B cell (primary cell): ENCODE measurements around the gene SMARCD3. TPM values are rescaled to one million over a fixed set of nuclear protein-coding genes. Genes with fewer than 3 reads are reported as not detected.

Experiments used
- ATAC-seq: fragments of 200-7000 bp; cut with Tn5 transposase; one replicate; pipeline ENCODE4 v1.10.0; 2021; ENCODE audit warnings: low read depth, mild to moderate bottlenecking, moderate number of reproducible peaks, moderate library complexity
- CTCF ChIA-PET: fragments of 350-600 bp; sonication (Branson Sonifier 250); formaldehyde crosslinking; loops from one replicate; lab custom pipeline; 2021; ENCODE audit warnings: antibody characterized with exemption, inconsistent platforms; lab: Charles Lee
- POLR2A ChIA-PET: fragments of 350-600 bp; sonication (Branson Sonifier 250); formaldehyde crosslinking; loops from one replicate; lab custom pipeline; 2021; ENCODE audit warnings: antibody characterized with exemption; lab: Charles Lee
- DNase-seq: peaks from one replicate; pipeline ENCODE4 v3.0.0; 2013
- H2AFZ ChIP-seq: 2 replicates; pipeline ENCODE4 v1.6.1; 2012; ENCODE audit warnings: mild to moderate bottlenecking, low read depth, low read length; ENCODE audit not compliant: insufficient read depth, poor library complexity, severe bottlenecking
- H3K27ac ChIP-seq, 2 donors: 1 replicate in 1 of 2; 2 replicates in 1 of 2; pipeline ENCODE4 v1.5.1; 2012 to 2013; ENCODE audit warnings: low read length in 2 of 2, mild to moderate bottlenecking in 2 of 2, moderate library complexity in 1 of 2
- H3K27me3 ChIP-seq, 4 experiments: fragments of 200-600 bp in 1 of 4; sonication (generic) in 1 of 4; replicated peaks in 1 of 4; 1 replicate in 2 of 4; 2 replicates in 2 of 4; pipeline versions ENCODE4 v1.6.1 to v1.7.0; 2013 to 2016; ENCODE audit warnings: low read length in 3 of 4, mild to moderate bottlenecking in 2 of 4, mixed read lengths in 1 of 4, moderate library complexity in 1 of 4; ENCODE audit not compliant: insufficient read depth in 4 of 4, control insufficient read depth in 3 of 4; ENCODE audit errors: control extremely low read depth in 1 of 4
- H3K36me3 ChIP-seq, 2 experiments: replicated peaks in 1 of 2; 1 replicate in 1 of 2; 2 replicates in 1 of 2; pipeline versions ENCODE4 v1.6.1 to v1.7.1; 2013; ENCODE audit warnings: low read length in 1 of 2; ENCODE audit not compliant: insufficient read depth in 2 of 2, control insufficient read depth in 1 of 2; ENCODE audit errors: control extremely low read depth in 1 of 2, extremely low read depth in 1 of 2
- H3K4me1 ChIP-seq, 2 donors: fragments of 200-600 bp in 1 of 2; sonication (generic) in 1 of 2; 1 replicate in 1 of 2; 2 replicates in 1 of 2; pipeline versions ENCODE4 v1.5.1 to v1.6.1; 2013 to 2017; ENCODE audit warnings: low read length in 2 of 2; ENCODE audit not compliant: control insufficient read depth in 2 of 2, insufficient read depth in 2 of 2
- H3K4me2 ChIP-seq: replicated peaks from 2 replicates; pipeline ENCODE3; 2012; ENCODE audit warnings: mild to moderate bottlenecking, low read depth, low read length; ENCODE audit not compliant: poor library complexity, severe bottlenecking
- H3K4me3 ChIP-seq, 5 experiments: fragments of 200-600 bp in 1 of 5; sonication (generic) in 1 of 5; 1 replicate in 3 of 5; 2 replicates in 2 of 5; pipeline versions ENCODE4 v1.5.1 to v1.7.0; 2011 to 2016; ENCODE audit warnings: low read length in 4 of 5, mild to moderate bottlenecking in 4 of 5, low read depth in 2 of 5, control low read depth in 1 of 5, moderate library complexity in 1 of 5; ENCODE audit not compliant: insufficient read depth in 1 of 5; ENCODE audit errors: control extremely low read depth in 1 of 5, extremely low read depth in 1 of 5
- H3K79me2 ChIP-seq: fragments of 200-600 bp; sonication (generic); one replicate; pipeline ENCODE4 v1.6.0; 2016; ENCODE audit warnings: low read length; ENCODE audit not compliant: control insufficient read depth, insufficient read depth
- H3K9ac ChIP-seq: fragments of 200-600 bp; sonication (generic); 2 replicates; pipeline ENCODE4 v1.6.1; 2017; ENCODE audit warnings: mild to moderate bottlenecking, low read length, moderate library complexity
- H3K9me3 ChIP-seq, 3 donors: one replicate each; pipeline versions ENCODE4 v1.6.1 to v1.7.1; 2013; ENCODE audit warnings: low read length in 2 of 3; ENCODE audit not compliant: control insufficient read depth in 2 of 3, insufficient read depth in 1 of 3; ENCODE audit errors: control extremely low read depth in 1 of 3
- H4K20me1 ChIP-seq: 2 replicates; pipeline ENCODE4 v1.6.0; 2012; ENCODE audit warnings: mild to moderate bottlenecking, low read length; ENCODE audit not compliant: insufficient read depth, control insufficient read depth, poor library complexity, severe bottlenecking
- H3K27ac Mint-ChIP-seq: one replicate; pipeline ENCODE4 v1.8.0; 2021; ENCODE audit warnings: mixed read lengths
- H3K27me3 Mint-ChIP-seq: one replicate; pipeline ENCODE4 v1.8.0; 2021; ENCODE audit warnings: mixed read lengths
- H3K4me1 Mint-ChIP-seq: one replicate; pipeline ENCODE4 v1.8.0; 2021; ENCODE audit warnings: mixed read lengths
- H3K4me3 Mint-ChIP-seq: one replicate; pipeline ENCODE4 v1.8.0; 2021; ENCODE audit warnings: mixed read lengths
- H3K9me3 Mint-ChIP-seq: one replicate; pipeline ENCODE4 v1.8.0; 2022; ENCODE audit warnings: mixed read lengths; ENCODE audit not compliant: insufficient read depth
- EZH2 ChIP-seq: IDR thresholded peaks from 2 replicates; pipeline ENCODE4 v1.6.1; 2012; ENCODE audit warnings: borderline replicate concordance, low read depth, mild to moderate bottlenecking, moderate library complexity, low read length; ENCODE audit not compliant: insufficient read depth, poor library complexity, severe bottlenecking
- WGBS: methylation state at CpG from one replicate; pipeline ENCODE4 v1.1.5; 2013; ENCODE audit warnings: missing lambda C conversion rate; ENCODE audit not compliant: insufficient coverage; 5-methylcytosine and 5-hydroxymethylcytosine counted together
- intact Hi-C: fragments of 100-400 bp; cut with micrococcal nuclease; formaldehyde crosslinking; loops from one replicate; pipeline ENCODE4 v1.10.0; 2022
- polyA plus RNA-seq: library from polyadenylated mRNA; depleted of rRNA; stranded (reverse); fragments of >200 nt; gene quantifications from 2 replicates; pipeline ENCODE4 v1.2.3, GENCODE V29; 2012
- total RNA-seq, 2 donors: library from RNA; stranded (reverse); fragments of 120-200 nt in 1 of 2; gene quantifications; 1 replicate in 1 of 2; 2 replicates in 1 of 2; pipeline versions ENCODE4 v1.2.3 to v1.2.4, GENCODE V29; 2013 to 2022
- TF ChIP-seq, protein P1 (sequence below): fragments of 200-600 bp; IDR thresholded peaks from one replicate; pipeline ENCODE4 v1.8.0; 2022; ENCODE audit warnings: antibody characterized with exemption, mild to moderate bottlenecking

Gene SMARCD3
- total and polyA plus RNA-seq, 2 donors (not counting 1 experiment from before 2014, with no cell fraction given), result 1.0 TPM; not detected in 1

DNA sequence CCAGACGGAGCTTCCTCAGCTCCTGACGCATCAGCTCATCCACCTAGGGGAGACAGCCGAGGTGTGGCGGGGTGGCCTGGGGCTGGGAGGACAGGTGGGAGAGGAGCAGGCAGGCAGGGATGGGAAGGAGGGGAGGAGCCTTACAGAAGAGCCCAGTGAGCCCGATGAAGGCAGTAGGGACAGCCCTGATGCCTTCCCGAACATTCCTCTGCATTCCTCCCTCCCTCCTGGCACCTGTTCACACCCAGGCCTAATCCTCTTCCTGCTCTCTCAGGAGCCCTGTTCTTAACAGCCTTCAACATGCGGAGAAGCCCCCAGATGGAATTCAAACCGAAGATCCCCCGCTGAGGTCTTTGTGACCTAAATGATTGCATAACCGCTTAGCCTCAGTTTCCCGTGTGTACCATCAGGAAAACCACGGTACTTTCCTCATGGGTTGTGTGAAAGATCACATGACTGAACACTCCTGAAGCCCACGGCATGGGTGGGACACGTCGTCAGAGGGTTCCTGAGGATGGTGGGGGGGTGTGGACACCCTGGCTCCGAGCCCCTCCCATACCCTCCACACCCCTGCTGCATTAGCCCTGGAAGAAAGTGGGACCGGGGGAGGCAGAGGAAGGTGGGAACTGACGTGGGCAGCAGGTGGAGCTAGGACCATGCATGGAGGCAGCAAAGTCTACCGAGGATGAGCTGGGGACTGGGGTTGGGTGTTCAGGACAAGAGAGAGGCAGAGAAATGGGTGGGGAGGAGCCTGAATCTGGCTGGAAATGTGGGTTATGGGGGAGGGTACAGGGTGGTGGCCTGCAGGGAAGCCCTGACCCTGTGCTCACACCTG lies 52.7 kb downstream of the SMARCD3 start:
- CTCF ChIA-PET, result no interaction called here
- ATAC-seq (no peak), DNase-seq (no peak)
- 53% methylated on average over 10 of the region's 19 CpGs for WGBS
- Mint-ChIP-seq H3K4me1 (no peaks in the 10 kb centered on the region), H3K9me3 (no peaks in the 10 kb centered on the region), H3K27me3 (peaks cover 2% of the 10 kb centered on the region), H3K4me3 (no peak overlapping the region), H3K27ac (no peak overlapping the region)
- H3K27ac ChIP-seq, result no peak overlapping the region
- H3K4me2 ChIP-seq, result no peak overlapping the region
- H4K20me1 ChIP-seq, result no peaks in the 10 kb centered on the region
- intact Hi-C loops, result no loop called here
- POLR2A ChIA-PET, result no interaction called here
- H3K9ac ChIP-seq, result no peak overlapping the region
- no peaks in the 10 kb centered on the region for H3K9me3 ChIP-seq
- no peak overlapping the region for H2AFZ ChIP-seq
- no peaks in the 10 kb centered on the region for H3K79me2 ChIP-seq
- peaks cover 0 to 14% (median 0%) of the 10 kb centered on the region in 4 experiments for H3K27me3 ChIP-seq
- H3K4me1 ChIP-seq, result no peaks in the 10 kb centered on the region
- TF ChIP-seq, protein P1, sequence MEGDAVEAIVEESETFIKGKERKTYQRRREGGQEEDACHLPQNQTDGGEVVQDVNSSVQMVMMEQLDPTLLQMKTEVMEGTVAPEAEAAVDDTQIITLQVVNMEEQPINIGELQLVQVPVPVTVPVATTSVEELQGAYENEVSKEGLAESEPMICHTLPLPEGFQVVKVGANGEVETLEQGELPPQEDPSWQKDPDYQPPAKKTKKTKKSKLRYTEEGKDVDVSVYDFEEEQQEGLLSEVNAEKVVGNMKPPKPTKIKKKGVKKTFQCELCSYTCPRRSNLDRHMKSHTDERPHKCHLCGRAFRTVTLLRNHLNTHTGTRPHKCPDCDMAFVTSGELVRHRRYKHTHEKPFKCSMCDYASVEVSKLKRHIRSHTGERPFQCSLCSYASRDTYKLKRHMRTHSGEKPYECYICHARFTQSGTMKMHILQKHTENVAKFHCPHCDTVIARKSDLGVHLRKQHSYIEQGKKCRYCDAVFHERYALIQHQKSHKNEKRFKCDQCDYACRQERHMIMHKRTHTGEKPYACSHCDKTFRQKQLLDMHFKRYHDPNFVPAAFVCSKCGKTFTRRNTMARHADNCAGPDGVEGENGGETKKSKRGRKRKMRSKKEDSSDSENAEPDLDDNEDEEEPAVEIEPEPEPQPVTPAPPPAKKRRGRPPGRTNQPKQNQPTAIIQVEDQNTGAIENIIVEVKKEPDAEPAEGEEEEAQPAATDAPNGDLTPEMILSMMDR, result no peak
- TF ChIP-seq EZH2, result no peak
- no peaks in the 10 kb centered on the region for H3K36me3 ChIP-seq
- H3K4me3 ChIP-seq, result no peak overlapping the region

DNA sequence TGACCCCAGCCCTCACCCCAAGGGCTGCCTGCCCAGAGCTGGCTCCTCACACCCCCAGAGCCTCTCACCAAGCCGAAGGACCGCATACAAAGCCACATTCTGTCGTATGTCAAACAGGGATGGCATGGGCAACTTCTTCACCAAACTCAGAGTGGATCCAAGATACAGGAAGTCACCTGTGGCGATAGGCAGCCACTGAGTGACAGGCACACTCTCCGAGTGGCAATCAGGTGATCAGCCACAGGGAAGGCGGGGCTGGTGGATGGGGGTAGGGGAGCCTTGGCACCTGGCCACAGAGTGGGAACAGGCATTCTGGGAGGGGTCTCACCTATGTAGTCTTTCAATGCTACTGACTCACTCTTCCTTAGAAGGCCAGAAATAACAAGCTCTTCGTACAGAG lies 54.3 kb downstream of the SMARCD3 start:
- H2AFZ ChIP-seq, result no peak overlapping the region
- ATAC-seq (no peak), DNase-seq (no peak)
- no peaks in the 10 kb centered on the region for H4K20me1 ChIP-seq
- H3K9me3 Mint-ChIP-seq, result no peaks in the 10 kb centered on the region
- H3K4me1 ChIP-seq, result no peaks in the 10 kb centered on the region
- H3K4me2 ChIP-seq, result no peak overlapping the region
- intact Hi-C loops, result no loop called here
- H3K27ac ChIP-seq, result no peak overlapping the region
- CTCF ChIA-PET, result no interaction called here
- no peaks in the 10 kb centered on the region for H3K79me2 ChIP-seq
- no peak overlapping the region for H3K27ac Mint-ChIP-seq
- peaks cover 10% of the 10 kb centered on the region for H3K27me3 Mint-ChIP-seq
- no peak overlapping the region for H3K4me3 Mint-ChIP-seq
- TF ChIP-seq, protein P1, result no peak
- no peak for TF ChIP-seq EZH2
- H3K4me3 ChIP-seq, result no peak overlapping the region
- POLR2A ChIA-PET, result no interaction called here
- peaks cover 0 to 15% (median 0%) of the 10 kb centered on the region in 4 experiments for H3K27me3 ChIP-seq
- 66% methylated on average over 6 of the region's 7 CpGs for WGBS
- no peaks in the 10 kb centered on the region for H3K9me3 ChIP-seq
- H3K36me3 ChIP-seq, result no peaks in the 10 kb centered on the region
- H3K4me1 Mint-ChIP-seq, result no peaks in the 10 kb centered on the region
- no peak overlapping the region for H3K9ac ChIP-seq
